H1 (cell line): ENCODE results near the gene MELTF. TPM values are rescaled to one million over a fixed set of nuclear protein-coding genes. Genes with fewer than 3 reads are reported as not detected.

Source experiments
- CTCF ChIA-PET: fragments of 300-600 bp; sonication (Branson Sonifier 250); formaldehyde crosslinking; loops from one replicate; lab custom pipeline; 2021; ENCODE audit not compliant: partially characterized antibody; lab: Charles Lee
- POLR2A ChIA-PET: fragments of 300-600 bp; sonication (Branson Sonifier 250); formaldehyde crosslinking; loops from one replicate; lab custom pipeline; 2021; ENCODE audit warnings: inconsistent platforms; ENCODE audit not compliant: partially characterized antibody; lab: Charles Lee
- DNase-seq, 2 experiments: peaks; one replicate each; pipeline versions ENCODE4 v3.0.0 to v3.0.0-alpha.2; 2010 to 2022; ENCODE audit warnings: low spot score in 2 of 2, low read depth in 1 of 2, mixed read lengths in 1 of 2
- FAIRE-seq: peaks from 2 replicates; lab custom pipeline; 2011; peaks lifted over from hg19 to GRCh38; lab: Jason Lieb, UNC
- H2AFZ ChIP-seq: 2 replicates; pipeline ENCODE4 v1.8.1; 2012; ENCODE audit warnings: low read length, inconsistent platforms
- H2AK5ac ChIP-seq: 2 replicates; pipeline ENCODE4 v1.6.1; 2013; ENCODE audit warnings: low read depth, low read length
- H2BK120ac ChIP-seq: replicated peaks from 2 replicates; pipeline ENCODE3; 2013; ENCODE audit warnings: low read depth, low read length, inconsistent platforms
- H2BK12ac ChIP-seq: 2 replicates; pipeline ENCODE4 v1.6.1; 2013; ENCODE audit warnings: low read depth, low read length
- H2BK15ac ChIP-seq: 2 replicates; pipeline ENCODE4 v1.6.1; 2013; ENCODE audit warnings: low read length
- H2BK20ac ChIP-seq: 2 replicates; pipeline ENCODE4 v1.6.1; 2013; ENCODE audit warnings: low read length
- H2BK5ac ChIP-seq: 2 replicates; pipeline ENCODE4 v1.6.1; 2013; ENCODE audit warnings: low read depth, low read length
- H3K14ac ChIP-seq: 2 replicates; pipeline ENCODE4 v1.6.1; 2013; ENCODE audit warnings: inconsistent platforms; ENCODE audit not compliant: insufficient read length
- H3K18ac ChIP-seq: 2 replicates; pipeline ENCODE4 v1.6.1; 2013; ENCODE audit warnings: low read length; ENCODE audit errors: extremely low read depth
- H3K23ac ChIP-seq: 2 replicates; pipeline ENCODE4 v1.6.1; 2013; ENCODE audit warnings: inconsistent platforms; ENCODE audit not compliant: insufficient read length
- H3K23me2 ChIP-seq: 2 replicates; pipeline ENCODE4 v1.6.1; 2013; ENCODE audit warnings: low read depth, low read length
- H3K27ac ChIP-seq: 2 replicates; pipeline ENCODE4 v1.6.1; 2011; ENCODE audit warnings: low read depth, low read length, inconsistent platforms
- H3K27me3 ChIP-seq, 4 experiments: replicated peaks in 1 of 4; 1 replicate in 1 of 4; 2 replicates in 3 of 4; pipeline versions ENCODE4 v1.6.1 to v1.8.1; 2011 to 2013; ENCODE audit warnings: low read length in 3 of 4, mild to moderate bottlenecking in 3 of 4, inconsistent platforms in 2 of 4, mixed read lengths in 2 of 4, moderate library complexity in 1 of 4; ENCODE audit not compliant: control insufficient read depth in 3 of 4, insufficient read depth in 3 of 4; ENCODE audit errors: extremely low read depth in 1 of 4
- H3K36me3 ChIP-seq, 4 experiments: 2 replicates each; pipeline versions ENCODE4 v1.6.1 to v1.8.1; 2011 to 2013; ENCODE audit warnings: mild to moderate bottlenecking in 4 of 4, low read length in 3 of 4, moderate library complexity in 2 of 4, control low read depth in 1 of 4, inconsistent platforms in 1 of 4; ENCODE audit not compliant: insufficient read depth in 4 of 4, control insufficient read depth in 2 of 4
- H3K4ac ChIP-seq: replicated peaks from 2 replicates; pipeline ENCODE3; 2013; ENCODE audit warnings: low read length, low read depth, mixed read lengths, inconsistent platforms; ENCODE audit not compliant: insufficient read length
- H3K4me1 ChIP-seq, 4 experiments: replicated peaks in 1 of 4; 1 replicate in 1 of 4; 2 replicates in 3 of 4; pipeline versions ENCODE4 v1.6.1 to v1.8.1; 2011 to 2013; ENCODE audit warnings: low read length in 3 of 4, inconsistent platforms in 2 of 4, mixed read lengths in 1 of 4; ENCODE audit not compliant: insufficient read depth in 4 of 4, control insufficient read depth in 3 of 4
- H3K4me2 ChIP-seq, 2 experiments: 2 replicates each; pipeline versions ENCODE4 v1.6.1 to v1.8.1; 2011 to 2013; ENCODE audit warnings: low read depth in 2 of 2, low read length in 2 of 2, control low read depth in 1 of 2, inconsistent platforms in 1 of 2, mild to moderate bottlenecking in 1 of 2; ENCODE audit not compliant: insufficient read depth in 1 of 2
- H3K4me3 ChIP-seq, 4 experiments: fragments of 200-600, 300-600 bp in 1 of 4; sonication (generic), shearing (Covaris generic), sonication (Bioruptor Twin) in 1 of 4; 2 replicates each; pipeline versions ENCODE4 v1.5.1 to v1.8.1; 2011 to 2016; ENCODE audit warnings: low read length in 4 of 4, low read depth in 3 of 4, control low read depth in 2 of 4, inconsistent platforms in 2 of 4, mild to moderate bottlenecking in 2 of 4, mixed read lengths in 1 of 4, moderate library complexity in 1 of 4; ENCODE audit not compliant: insufficient read depth in 2 of 4; ENCODE audit errors: extremely low read depth in 1 of 4
- H3K56ac ChIP-seq: replicated peaks from 2 replicates; pipeline ENCODE3; 2013; ENCODE audit warnings: low read depth, mild to moderate bottlenecking, mixed read lengths, low read length, inconsistent platforms; ENCODE audit not compliant: insufficient read length
- H3K79me1 ChIP-seq: 2 replicates; pipeline ENCODE4 v1.6.1; 2013; ENCODE audit warnings: low read depth, low read length, control low read depth
- H3K79me2 ChIP-seq, 2 experiments: 2 replicates each; pipeline versions ENCODE4 v1.6.1 to v1.8.1; 2012 to 2013; ENCODE audit warnings: low read length in 2 of 2, mild to moderate bottlenecking in 2 of 2, inconsistent platforms in 1 of 2; ENCODE audit not compliant: insufficient read depth in 2 of 2, control insufficient read depth in 1 of 2
- H3K9ac ChIP-seq, 4 experiments: replicated peaks in 1 of 4; 1 replicate in 1 of 4; 2 replicates in 3 of 4; pipeline versions ENCODE4 v1.6.1 to v1.8.1; 2011 to 2013; ENCODE audit warnings: low read depth in 3 of 4, low read length in 3 of 4, control low read depth in 2 of 4, mild to moderate bottlenecking in 2 of 4, moderate library complexity in 2 of 4, inconsistent platforms in 1 of 4; ENCODE audit errors: extremely low read depth in 1 of 4
- H3K9me3 ChIP-seq, 2 experiments: 2 replicates each; pipeline versions ENCODE4 v1.6.1 to v1.8.1; 2012 to 2013; ENCODE audit warnings: mild to moderate bottlenecking in 2 of 2, moderate library complexity in 2 of 2, control low read depth in 1 of 2, inconsistent platforms in 1 of 2, low read depth in 1 of 2, low read length in 1 of 2, mixed read lengths in 1 of 2; ENCODE audit not compliant: insufficient read depth in 2 of 2
- H4K20me1 ChIP-seq, 2 experiments: replicated peaks in 1 of 2; 2 replicates each; pipeline versions ENCODE3 to v1.8.1; 2011 to 2013; ENCODE audit warnings: inconsistent platforms in 2 of 2, low read length in 2 of 2, mild to moderate bottlenecking in 1 of 2; ENCODE audit not compliant: insufficient read depth in 2 of 2, control insufficient read depth in 1 of 2
- H4K5ac ChIP-seq: 2 replicates; pipeline ENCODE4 v1.6.1; 2013; ENCODE audit warnings: low read length, low read depth, mixed read lengths, inconsistent platforms; ENCODE audit not compliant: insufficient read length
- H4K8ac ChIP-seq: 2 replicates; pipeline ENCODE4 v1.8.0; 2013; ENCODE audit warnings: mild to moderate bottlenecking, moderate library complexity, low read length, inconsistent platforms; ENCODE audit not compliant: insufficient read depth; ENCODE audit errors: extremely low read depth
- H4K91ac ChIP-seq: replicated peaks from 2 replicates; pipeline ENCODE3; 2013; ENCODE audit warnings: low read length, mixed read lengths, inconsistent platforms; ENCODE audit not compliant: insufficient read length
- CHD1 ChIP-seq: IDR thresholded peaks from 2 replicates; pipeline ENCODE4 v1.6.1; 2012; ENCODE audit warnings: low read depth, low read length, improper control_type of control experiment
- CTBP2 ChIP-seq: IDR thresholded peaks from 2 replicates; pipeline ENCODE4 v1.7.0; 2011; ENCODE audit warnings: borderline replicate concordance, mild to moderate bottlenecking, moderate library complexity, mixed read lengths, low read length; ENCODE audit not compliant: insufficient read depth, insufficient read length
- GABPA ChIP-seq: IDR thresholded peaks from 2 replicates; pipeline ENCODE4 v1.6.1; 2011; ENCODE audit warnings: mild to moderate bottlenecking, low read length, moderate library complexity, borderline replicate concordance; ENCODE audit not compliant: insufficient read depth
- HDAC2 ChIP-seq, 2 experiments: fragments of 300-600 bp in 1 of 2; sonication (generic) in 1 of 2; IDR thresholded peaks; 2 replicates each; pipeline ENCODE4 v1.6.1; 2011 to 2012; ENCODE audit warnings: low read depth in 2 of 2, low read length in 2 of 2, mild to moderate bottlenecking in 2 of 2, moderate library complexity in 2 of 2, borderline replicate concordance in 1 of 2, inconsistent platforms in 1 of 2
- ZNF274 ChIP-seq: IDR thresholded peaks from 2 replicates; pipeline ENCODE4 v1.7.0; 2012; ENCODE audit warnings: low read length, borderline replicate concordance; ENCODE audit errors: extremely low read depth
- WGBS, 2 experiments: shearing (Covaris generic) in 1 of 2; methylation state at CpG; one replicate each; pipeline versions ENCODE4 v1.1.6 to v1.1.7; 2013 to 2015; ENCODE audit warnings: low lambda C conversion rate in 2 of 2, mixed read lengths in 2 of 2, inconsistent platforms in 1 of 2, low coverage in 1 of 2, missing lambda C conversion rate in 1 of 2; ENCODE audit not compliant: insufficient replicate concordance in 2 of 2, insufficient coverage in 1 of 2, insufficient read length in 1 of 2; ENCODE audit errors: extremely low coverage in 1 of 2, missing lambda C conversion rate in 1 of 2; 5-methylcytosine and 5-hydroxymethylcytosine counted together
- polyA plus RNA-seq, 7 experiments: library from polyadenylated mRNA; depleted of rRNA in 3 of 7; stranded (reverse) in 5 of 7; unstranded in 2 of 7; fragments of >200 nt in 5 of 7; fragments of 200-250 nt in 2 of 7; gene quantifications; 1 replicate in 5 of 7; 2 replicates in 1 of 7; 4 replicates in 1 of 7; pipeline versions ENCODE4 v1.2.1 to v1.2.3, GENCODE V29; 2011 to 2013; ENCODE audit warnings: missing spikeins in 2 of 7, mixed read lengths in 2 of 7
- total RNA-seq: library from RNA; stranded (reverse); fragmentation: NEBNext Ultra II Directional; extraction: Animal tissue kit (Norgen Biotek cat#: 25700); gene quantifications from 2 replicates; pipeline ENCODE4 v1.2.1, GENCODE V29; 2021

MELTF gene
- total and polyA plus RNA-seq, 2 of the 8 experiments (the other 6 are each of a cell fraction or from before 2014, with no cell fraction given), result 1.7 to 3.5 TPM

DNA sequence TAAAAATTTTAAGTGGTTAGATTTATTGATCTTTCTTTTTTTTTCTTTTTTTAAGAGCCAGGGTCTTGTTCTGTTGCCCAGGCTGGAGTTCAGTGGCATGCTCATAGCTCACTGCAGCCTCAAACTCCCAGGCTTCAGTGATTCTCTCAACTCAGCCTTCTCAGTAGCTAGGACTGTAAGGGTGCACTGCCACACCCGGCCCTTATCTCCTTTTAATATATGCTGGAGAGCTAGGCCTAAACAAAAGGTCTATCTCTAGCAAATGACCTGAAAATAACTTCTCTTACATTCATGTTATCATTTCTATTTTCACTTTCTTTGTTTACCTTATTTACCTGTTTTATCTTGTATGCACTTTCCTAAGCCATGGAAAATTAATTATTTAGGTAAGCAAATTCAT lies 35.2 kb upstream of the MELTF start:
- TF ChIP-seq CHD1 (no peak), GABPA (no peak), CTBP2 (no peak), HDAC2 (IDR thresholded peaks at IDR 0.05; ENCODE audit: borderline replicate concordance in 1 of 2, low read depth in 2 of 2, low read length in 2 of 2) (no peak), ZNF274 (no peak)
- H3K23ac ChIP-seq, result no peak overlapping the region
- peaks cover 0 to 32% (median 6%) of the 10 kb centered on the region in 4 experiments; a peak in 2 of 8 replicates for H3K36me3 ChIP-seq
- no peak overlapping the region for H2BK15ac ChIP-seq
- H3K9me3 ChIP-seq, result no peaks in the 10 kb centered on the region
- no peak overlapping the region for H2AFZ ChIP-seq
- ChIA-PET POLR2A (no interaction called here), CTCF (no interaction called here)
- H3K4me3 ChIP-seq, result no peak overlapping the region
- H3K14ac ChIP-seq, result no peak overlapping the region
- H3K4me2 ChIP-seq, result no peak overlapping the region
- no peak overlapping the region for H4K8ac ChIP-seq
- H2BK20ac ChIP-seq, result no peak overlapping the region
- no peak overlapping the region for H2BK12ac ChIP-seq
- H3K23me2 ChIP-seq, result no peaks in the 10 kb centered on the region
- no peak overlapping the region for H3K27ac ChIP-seq
- no peaks in the 10 kb centered on the region for H3K79me2 ChIP-seq
- WGBS, 2 experiments, result 75% methylated on average over 1 of the region's 1 CpG; no CpG with 5 or more reads in 1 of the 2 experiments
- DNase-seq (no peak), FAIRE-seq (no peak)
- H2BK5ac ChIP-seq, result no peak overlapping the region
- no peaks in the 10 kb centered on the region for H3K79me1 ChIP-seq
- no peaks in the 10 kb centered on the region for H3K4me1 ChIP-seq
- no peak overlapping the region for H3K18ac ChIP-seq
- H2AK5ac ChIP-seq, result no peak overlapping the region
- no peak overlapping the region for H3K4ac ChIP-seq
- no peaks in the 10 kb centered on the region for H4K20me1 ChIP-seq
- no peak overlapping the region for H2BK120ac ChIP-seq
- H3K56ac ChIP-seq, result no peak overlapping the region
- no peaks in the 10 kb centered on the region for H3K27me3 ChIP-seq
- H3K9ac ChIP-seq, result no peak overlapping the region
- no peak overlapping the region for H4K91ac ChIP-seq
- no peak overlapping the region for H4K5ac ChIP-seq
